IPS-11a (cell line): Measurements from ENCODE around the gene RNF103.
"Not testable (repeated sequence)": the region's sequence is repeated elsewhere in the genome, so short reads cannot be mapped to it uniquely, and the experiment has no call there.

ENCODE experiments used
- H3K4me3 ChIP-seq: one replicate; pipeline ENCODE4 v1.5.1; 2013; ENCODE audit warnings: low read depth, low read length, control low read depth

The RNF103 gene

GRCh38 chr2:86623494-86624266 is at the start of gene RNF103:
Gene RNF103, minus strand, starts transcription at chr2:86623865. Its CDS starts 979 bp downstream, at chr2:86622886.
- peak within 1 kb of the TSS; percentile 74 for H3K4me3 ChIP-seq

DNA sequence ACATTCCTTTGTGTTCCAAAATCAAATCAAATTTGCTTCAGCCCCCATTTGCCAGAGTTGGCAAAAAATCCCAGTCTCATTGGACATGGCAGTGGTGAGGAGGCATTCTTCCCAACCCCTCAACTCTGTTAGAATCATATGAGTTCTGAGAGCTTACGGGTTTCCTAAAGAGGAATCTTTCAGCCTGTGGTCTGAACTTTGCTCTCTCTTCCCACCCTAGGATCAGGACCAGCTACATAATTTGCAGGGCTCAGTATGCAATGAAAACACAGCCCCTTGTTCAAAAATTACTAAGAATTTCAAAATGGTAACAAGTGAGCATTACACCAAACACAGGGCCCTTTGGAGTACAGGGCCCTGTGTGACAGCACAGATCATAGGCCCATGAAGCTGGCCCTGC is 49.3 kb upstream of the RNF103 start:
- H3K4me3 ChIP-seq, result no peak overlapping the region

DNA sequence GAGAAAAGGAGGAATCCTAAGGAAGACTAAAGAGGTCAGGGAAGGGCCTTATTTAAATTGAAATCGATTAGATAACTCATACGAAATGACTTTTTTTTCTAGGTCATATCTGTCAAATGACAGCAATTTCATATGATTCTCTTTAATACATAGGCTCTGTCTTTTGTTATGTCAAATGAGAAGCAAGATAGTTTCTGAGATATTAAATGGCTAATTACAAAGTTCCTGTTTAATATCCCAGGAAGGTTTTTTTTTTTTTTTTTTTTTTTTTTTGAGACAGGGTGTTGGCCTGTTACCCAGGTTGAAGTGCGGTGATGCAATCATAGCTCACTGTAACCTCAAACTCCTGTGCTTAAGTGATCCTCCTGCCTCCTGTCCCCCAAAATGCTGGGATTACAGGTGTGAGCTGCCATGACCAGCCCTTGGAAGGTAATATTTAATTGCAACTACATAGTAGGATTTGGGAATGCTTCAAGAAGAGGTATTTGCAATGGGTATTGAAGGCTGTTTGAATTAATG is 48.4 kb upstream of the RNF103 start:
- no peak overlapping the region for H3K4me3 ChIP-seq

GRCh38 chr2:86671337-86671981 is 47.8 kb upstream of the RNF103 start:
- no peak overlapping the region for H3K4me3 ChIP-seq

GRCh38 chr2:86669323-86669722 is 45.7 kb upstream of the RNF103 start:
- H3K4me3 ChIP-seq, result not testable (repeated sequence)

GRCh38 chr2:86661333-86661732 is 37.7 kb upstream of the RNF103 start:
- H3K4me3 ChIP-seq, result no peak overlapping the region

- H3K4me3 ChIP-seq, result no peak overlapping the region
Observed at GRCh38 chr2:86650188-86650587, 26.5 kb upstream of the RNF103 start.

DNA sequence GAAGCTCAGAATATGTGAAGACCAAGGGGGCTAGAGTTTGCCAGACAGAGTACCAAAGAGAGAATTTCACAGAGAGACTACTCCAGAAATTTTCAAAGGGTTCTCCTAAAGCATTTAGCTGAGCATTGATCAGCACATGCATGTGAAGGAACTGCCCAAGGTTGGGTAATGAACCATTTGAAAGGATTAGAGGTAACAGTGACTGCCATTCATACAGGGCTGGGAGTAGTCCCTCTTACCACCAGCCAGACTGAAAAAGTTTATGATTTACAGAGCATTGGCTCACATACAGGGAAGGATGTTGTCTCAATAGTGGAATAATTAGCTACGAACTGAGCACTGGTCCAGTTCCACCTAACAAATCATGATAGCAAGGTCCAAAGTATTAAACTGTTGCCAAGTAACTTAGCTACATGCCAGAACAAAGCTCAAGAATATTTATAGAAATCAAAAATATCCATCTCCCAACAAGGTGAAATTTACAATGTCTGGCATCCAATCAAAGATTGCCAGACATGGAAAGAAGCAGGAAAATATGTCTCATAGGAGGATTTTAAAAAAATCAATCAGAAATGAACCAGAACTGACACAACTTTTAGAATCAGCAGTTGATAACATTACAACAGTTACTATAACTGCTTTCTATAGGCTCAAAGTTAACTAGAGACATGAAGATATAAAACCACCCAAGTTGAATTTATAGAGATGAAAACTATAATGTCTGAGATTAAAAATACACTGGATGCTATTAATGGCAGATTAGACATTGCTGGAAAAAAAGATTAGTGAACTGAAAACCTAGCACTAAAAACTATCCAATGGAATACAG is 25.7 kb upstream of the RNF103 start:
- H3K4me3 ChIP-seq, result no peak overlapping the region

- H3K4me3 ChIP-seq, result no peak overlapping the region
Observed at GRCh38 chr2:86648681-86649080, 25.0 kb upstream of the RNF103 start.

DNA sequence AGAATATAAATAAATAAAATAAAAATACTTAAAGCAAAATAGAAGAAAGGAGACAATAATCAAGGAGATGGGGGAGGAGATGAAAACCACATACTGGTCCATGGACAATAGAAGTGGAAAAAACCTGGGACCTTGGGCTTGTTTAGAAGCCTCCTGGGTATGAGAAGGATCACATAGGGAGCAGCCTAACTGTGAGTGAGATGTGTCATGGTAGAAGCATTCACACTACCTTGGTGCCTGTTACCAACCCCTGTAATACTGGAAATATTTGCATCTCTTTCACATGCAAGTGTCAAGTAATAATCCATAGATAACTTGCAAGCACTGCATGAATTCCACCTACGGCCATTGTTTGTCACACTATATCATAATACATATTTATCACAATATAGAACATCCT is 23.2 kb upstream of the RNF103 start:
- H3K4me3 ChIP-seq, result no peak overlapping the region

DNA sequence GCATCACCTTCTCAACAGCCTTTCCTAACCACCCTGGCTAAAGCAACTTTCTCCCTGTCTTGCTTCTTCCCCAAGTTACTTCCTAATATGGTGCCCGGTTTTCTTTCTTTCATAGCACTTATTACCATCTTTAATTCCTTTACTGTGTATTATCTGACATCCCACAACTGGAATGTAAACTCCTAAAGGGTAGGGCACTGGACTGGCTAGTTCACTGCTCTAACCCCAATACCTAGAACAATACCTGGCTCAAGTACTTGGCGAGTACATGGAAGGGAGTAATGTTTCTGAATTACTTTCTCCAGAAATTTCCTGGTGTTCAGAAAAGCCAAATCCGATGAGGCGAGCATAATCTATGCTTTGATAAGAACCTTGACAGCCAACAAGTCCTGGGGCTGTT is 22.7 kb upstream of the RNF103 start:
- H3K4me3 ChIP-seq, result no peak overlapping the region

DNA sequence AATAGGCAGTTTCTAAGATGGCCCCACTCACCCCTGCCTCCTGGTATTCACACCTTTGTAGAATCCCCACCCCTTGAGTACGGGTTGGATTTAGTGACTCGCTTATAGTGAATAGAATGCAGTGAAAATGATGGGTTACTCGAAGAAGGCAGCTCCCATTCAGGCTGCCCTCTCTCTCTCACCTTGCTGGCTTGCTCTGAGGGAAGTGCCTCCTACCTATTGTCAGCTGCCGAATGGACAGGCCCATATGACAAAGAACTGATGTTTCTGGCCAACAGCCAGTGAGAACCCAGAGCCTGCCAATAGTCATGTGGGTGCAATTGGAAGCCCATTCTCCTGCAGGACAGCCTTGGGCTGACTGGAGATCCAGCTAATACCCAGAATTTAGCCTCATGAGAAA is 22.1 kb upstream of the RNF103 start:
- no peak overlapping the region for H3K4me3 ChIP-seq

- no peak overlapping the region for H3K4me3 ChIP-seq
Observed at GRCh38 chr2:86638712-86639111, 15.0 kb upstream of the RNF103 start.

GRCh38 chr2:86636842-86637241 is 13.2 kb upstream of the RNF103 start:
- H3K4me3 ChIP-seq, result no peak overlapping the region

DNA sequence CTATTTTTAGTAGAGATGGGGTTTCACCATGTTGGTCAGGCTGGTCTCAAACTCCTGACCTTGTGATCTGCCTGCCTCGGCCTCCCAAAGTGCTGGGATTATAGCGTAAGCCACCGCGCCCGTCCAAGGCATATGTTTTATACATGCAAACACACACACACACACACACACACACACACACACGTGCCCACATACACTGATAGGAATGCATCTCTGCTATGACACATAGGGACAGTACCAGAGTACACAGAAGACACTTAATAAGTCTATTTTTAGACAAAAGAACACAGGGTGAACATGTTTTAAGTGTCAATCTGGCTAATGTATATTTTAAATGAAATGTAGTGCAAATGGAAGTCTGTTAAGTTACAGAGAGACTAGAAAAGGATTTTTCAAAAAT is 10.7 kb upstream of the RNF103 start:
- H3K4me3 ChIP-seq, result no peak overlapping the region

DNA sequence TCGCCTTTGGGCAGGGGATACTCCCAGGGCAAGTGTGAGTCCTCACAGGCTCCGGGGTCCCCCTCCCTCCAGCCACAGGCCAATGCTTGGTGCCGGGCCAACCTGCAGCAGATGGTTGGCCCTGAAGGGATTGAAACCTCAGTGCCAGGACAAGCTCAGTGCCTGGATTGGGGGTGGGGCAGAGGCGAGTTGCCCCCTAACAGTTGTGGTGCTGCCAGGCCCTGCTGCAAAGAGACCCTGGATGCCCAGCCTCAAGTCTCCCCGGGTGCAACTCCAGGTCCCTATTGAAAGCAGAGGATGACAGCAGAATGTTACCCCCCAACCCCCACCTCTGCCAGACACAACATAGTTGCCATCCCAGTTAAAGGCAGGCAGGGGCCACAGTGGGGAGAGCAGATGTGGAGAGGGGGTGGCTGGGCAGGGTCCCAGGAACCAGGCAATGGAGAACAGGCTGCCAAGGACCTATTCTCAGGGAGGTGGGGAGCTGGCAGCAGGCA is 9.5 kb upstream of the RNF103 start:
- no peak overlapping the region for H3K4me3 ChIP-seq

GRCh38 chr2:86632672-86633071 is 9.0 kb upstream of the RNF103 start:
- H3K4me3 ChIP-seq, result no peak overlapping the region

DNA sequence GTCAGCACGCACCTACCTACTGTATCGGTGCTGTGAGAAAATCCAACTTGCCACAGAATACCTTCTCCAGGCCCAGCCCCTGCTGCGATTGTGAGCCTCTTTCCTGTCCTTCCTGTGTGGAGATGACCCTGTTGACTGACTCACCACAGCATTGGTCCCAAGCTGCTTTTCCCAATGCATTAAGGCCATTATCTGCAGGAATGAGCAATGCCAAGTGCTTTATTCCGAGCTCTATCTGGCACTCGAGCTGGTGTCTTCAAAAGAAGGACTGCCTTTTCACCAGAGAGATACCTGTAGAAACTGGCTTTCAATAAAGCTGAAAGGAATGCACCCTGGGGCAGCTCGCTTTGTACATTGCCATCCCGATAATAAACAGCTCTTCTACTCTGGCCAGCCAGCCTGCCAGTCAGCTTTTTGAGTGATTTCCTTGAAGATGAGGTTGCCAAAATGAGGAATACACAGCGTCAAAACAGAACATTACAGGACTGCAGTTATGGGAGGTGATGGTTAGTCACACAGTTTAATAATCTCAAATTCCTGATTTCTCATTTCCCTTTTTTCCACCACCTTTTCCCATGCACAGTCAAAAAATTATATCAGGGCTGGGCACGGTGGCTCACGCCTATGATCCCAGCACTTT is 8.3 kb upstream of the RNF103 start:
- H3K4me3 ChIP-seq, result no peak overlapping the region

DNA sequence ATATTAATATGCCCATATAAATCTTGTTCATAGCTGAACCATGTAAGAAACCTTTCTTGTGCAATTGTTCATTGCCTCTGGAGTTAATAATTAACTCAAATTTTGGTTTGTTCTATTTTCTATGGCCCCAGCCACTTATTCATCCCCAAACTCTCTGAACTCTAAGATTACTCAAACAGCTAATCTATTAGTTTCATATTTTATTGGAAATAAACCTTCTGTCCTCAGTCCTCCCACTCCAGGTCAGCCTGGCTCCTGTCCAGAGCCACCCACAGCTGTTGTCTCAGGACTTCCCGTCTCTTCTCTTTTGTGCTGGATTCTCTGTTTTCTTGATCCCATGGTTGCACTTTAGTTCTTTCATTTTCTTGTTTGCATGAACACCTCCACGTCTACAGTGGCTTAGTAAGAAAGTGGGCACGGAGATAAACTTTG is 4.4 kb upstream of the RNF103 start:
- H3K4me3 ChIP-seq, result no peak overlapping the region

DNA sequence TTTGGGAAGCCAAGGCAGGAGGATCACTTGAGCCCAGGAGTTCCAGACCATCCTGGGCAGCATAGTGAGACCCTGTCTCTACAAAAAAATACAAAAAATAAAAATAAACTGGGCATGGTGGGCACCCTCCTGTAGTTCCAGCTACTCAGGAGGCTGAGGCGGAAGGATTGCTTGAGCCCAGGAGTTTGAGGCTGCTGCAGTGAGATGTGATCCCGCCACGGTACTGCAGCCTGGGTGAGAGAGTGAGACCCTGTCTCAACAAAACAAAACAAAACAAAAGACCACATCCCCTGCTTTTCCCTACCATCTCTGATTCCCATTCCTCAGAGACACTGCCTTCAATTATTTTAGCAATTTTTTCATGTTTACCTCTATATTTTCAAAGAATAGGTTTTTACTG is 3.9 kb upstream of the RNF103 start:
- no peak overlapping the region for H3K4me3 ChIP-seq

- H3K4me3 ChIP-seq, result no peak overlapping the region
Observed at GRCh38 chr2:86625096-86625495, 1.4 kb upstream of the RNF103 start.
